HL-60/S4 treated with phorbol 12-myristate 13-acetate at 8.2 ng/mL for 4 days and 3 days (cell line): ENCODE results near the gene MMP20.
"Not testable (repeated sequence)": the region's sequence is repeated elsewhere in the genome, so short reads cannot be mapped to it uniquely, and the experiment has no call there.

ENCODE experiments used
- in situ Hi-C: fragments of 300-500 bp; cut with MboI; formaldehyde crosslinking; loops from 2 replicates; pipeline ENCODE4 v1.15.0; 2022; ENCODE audit warnings: low sequenced_read_pairs

Gene MMP20, protein sequence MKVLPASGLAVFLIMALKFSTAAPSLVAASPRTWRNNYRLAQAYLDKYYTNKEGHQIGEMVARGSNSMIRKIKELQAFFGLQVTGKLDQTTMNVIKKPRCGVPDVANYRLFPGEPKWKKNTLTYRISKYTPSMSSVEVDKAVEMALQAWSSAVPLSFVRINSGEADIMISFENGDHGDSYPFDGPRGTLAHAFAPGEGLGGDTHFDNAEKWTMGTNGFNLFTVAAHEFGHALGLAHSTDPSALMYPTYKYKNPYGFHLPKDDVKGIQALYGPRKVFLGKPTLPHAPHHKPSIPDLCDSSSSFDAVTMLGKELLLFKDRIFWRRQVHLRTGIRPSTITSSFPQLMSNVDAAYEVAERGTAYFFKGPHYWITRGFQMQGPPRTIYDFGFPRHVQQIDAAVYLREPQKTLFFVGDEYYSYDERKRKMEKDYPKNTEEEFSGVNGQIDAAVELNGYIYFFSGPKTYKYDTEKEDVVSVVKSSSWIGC

DNA sequence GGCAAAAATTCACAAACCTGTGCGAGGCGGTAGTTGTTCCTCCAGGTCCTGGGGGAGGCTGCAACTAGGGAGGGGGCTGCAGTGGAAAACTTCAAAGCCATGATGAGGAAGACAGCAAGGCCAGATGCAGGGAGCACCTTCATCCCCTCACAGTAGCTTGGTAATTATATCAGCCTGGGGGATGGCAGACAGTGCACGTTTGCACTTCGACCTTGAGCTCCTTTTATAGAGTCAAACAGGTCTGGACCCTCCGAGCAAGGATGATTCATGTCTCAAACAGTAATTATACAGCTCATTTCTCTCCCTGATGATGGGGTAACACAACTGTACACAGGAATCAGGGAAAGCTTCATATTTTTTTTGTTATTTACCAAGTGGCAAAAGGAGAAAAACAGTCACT, at the start of gene MMP20:
MMP20 (minus strand) TSS at position 156 of the 400 bp plus-strand sequence; CDS start at position 143, 13 bp downstream.
- in situ Hi-C loops = no loop called here

DNA sequence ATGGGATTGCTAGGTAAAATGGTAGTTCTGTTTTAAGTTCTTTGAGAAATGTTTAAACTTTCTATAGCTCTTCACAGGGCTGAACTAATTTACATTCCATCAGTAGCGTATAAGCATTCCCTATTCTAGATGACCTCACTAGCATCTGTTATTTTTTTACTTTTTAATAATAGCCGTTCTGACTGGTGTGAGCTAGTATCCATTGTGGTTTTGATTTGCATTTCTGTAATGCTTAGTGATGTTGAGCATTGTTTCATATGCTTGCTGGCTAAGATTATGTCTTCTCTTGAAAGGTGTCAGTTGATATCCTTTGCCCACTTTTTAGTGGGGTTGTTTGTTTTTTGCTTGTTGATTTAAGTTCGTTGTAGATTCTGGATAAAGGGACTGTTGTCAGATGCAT, 44.5 kb upstream of the MMP20 start:
- in situ Hi-C loops = no loop called here

DNA sequence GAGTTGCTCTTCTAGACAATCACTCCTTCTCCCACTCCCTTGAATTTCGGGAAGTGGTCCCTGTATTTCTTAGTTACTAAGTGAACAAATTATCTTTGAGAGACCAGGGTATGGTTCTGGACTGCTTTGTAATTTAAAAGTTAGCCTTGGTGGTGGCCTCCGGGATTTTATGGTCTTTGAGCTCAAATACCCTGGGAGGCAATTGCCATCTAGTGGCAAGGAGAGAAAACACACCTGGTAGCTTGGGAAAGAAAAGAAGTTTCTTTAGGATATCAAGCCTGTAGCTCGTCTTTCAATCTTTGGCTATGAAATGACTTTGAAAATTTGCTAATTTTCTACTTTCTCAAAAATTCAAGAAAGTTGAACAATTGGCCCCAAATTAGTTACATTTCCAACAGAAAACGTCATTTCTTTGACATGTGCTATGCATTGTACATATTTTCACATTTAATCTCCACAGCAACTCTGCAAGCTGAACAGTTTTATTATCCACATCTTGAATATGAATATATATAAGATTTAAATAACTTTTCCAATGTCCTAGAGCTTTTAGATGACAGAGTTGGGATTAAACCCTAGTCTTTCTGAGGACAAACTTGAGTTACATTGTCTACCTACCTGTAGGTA, 41.3 kb upstream of the MMP20 start:
- in situ Hi-C loops = no loop called here

DNA sequence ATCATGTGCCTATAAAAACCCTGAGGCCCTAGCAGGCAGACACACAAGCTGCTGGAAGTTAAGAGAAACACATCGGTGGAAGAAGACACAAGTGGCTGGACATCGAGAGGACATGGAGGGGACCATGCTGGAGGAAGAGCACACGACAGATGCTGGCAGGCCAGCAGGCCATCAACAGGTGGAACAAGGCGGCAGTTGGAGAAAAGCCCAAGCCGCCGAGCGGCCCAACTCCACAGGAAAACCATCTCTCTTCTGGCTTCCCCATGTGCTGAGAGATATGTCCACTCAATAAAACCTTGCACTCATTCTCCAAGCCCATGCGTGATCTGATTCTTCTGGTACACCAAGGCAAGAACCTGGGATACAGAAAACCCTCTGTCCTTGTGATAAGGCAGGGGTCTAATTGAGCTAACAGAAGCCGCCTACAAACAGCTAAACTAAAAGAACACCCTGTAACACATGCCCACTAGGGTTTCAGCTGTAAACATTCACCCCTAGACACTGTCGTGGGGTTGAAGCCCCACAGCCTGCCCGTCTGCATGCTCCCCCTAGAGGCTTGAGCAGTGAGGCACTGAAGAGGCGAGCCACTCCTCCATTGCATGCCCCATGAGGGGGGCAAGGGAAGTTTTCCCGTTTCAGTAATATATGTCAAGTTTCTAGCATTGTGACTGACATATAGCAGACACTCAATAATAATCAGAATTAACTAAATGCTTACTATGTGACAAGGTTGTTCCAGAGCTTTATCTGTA, 39.0 kb upstream of the MMP20 start:
- in situ Hi-C loops = no loop called here

- in situ Hi-C loops = no loop called here
Observed at GRCh38 chr11:102662607-102663006, 37.5 kb upstream of the MMP20 start.

DNA sequence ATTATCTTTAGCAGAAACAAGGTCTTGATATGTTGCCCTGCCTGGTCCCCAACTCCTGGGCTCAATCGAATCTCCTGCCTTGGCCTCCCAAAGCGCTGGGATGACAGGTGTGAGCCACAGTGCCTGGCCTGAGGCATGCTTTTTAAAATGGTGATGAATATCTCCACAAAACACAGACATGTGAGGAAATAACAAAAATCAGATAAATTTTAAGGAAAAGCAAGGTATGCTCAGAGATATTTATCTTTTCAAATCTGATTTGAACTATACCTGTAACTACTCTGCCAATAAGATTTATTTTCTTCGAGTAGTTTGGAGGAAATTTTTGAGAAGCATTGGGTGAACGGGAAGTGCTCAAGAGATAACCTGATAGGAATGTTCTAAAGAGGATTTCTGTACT, 35.9 kb upstream of the MMP20 start:
- in situ Hi-C loops = no loop called here

DNA sequence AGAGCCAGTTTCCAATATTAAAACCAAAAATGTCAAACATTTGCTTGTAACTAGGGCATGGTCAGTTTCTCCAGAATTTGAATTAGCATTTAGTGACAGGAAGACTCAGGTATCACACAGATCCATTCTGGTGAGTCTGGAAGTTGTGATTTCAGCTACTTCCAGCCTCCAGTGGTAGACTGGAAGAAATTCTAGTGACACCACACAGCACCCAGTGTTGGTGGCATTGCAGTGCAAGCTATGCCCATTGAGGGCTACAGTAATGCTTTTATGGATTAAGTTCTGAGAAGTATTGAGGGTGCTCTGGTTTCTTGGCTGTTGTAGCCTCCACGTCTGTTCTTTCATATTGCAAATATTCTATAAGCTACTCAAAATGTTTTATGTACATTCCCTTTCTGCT, 31.4 kb upstream of the MMP20 start:
- in situ Hi-C loops = no loop called here

DNA sequence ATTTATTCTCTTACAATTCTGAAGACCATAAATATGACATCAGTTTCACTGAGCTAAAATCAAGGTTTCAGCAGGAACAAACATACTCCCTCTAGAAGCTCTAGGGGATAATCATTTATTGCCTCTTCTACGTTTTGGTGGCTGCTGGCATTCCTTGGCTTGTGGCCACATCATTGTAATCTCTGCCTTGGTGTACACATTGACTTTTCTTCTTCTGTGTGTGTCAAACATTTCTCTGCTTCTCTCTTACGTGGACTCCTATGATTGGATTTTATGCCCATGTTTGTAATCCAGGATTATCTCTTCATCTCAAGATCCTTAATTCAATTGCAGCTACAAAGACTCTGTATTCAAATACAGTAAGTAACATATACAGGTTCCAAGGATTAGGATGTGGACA, 30.4 kb upstream of the MMP20 start:
- in situ Hi-C loops = no loop called here

DNA sequence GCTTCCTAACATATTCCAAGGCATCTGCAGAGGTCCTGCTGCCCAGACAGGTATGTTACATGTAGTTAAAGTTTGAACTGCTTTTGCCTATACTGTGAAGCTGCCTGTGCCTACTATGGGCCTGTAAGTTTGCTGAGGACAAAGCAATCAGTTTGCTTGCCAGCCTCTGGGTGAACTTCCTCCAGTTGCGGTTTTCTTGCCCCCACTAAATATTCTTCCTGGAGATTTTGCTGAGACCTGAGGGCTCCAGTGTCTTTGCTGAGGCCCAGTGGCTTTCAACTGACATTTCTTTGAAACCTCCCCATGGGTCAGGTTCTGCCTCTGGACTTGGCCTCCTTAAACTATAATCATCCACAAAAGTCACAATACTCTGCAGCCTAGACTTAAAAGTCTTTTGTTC, 29.6 kb upstream of the MMP20 start:
- in situ Hi-C loops = no loop called here

GRCh38 chr11:102653744-102654291, 28.7 kb upstream of the MMP20 start:
- in situ Hi-C loops = no loop called here

DNA sequence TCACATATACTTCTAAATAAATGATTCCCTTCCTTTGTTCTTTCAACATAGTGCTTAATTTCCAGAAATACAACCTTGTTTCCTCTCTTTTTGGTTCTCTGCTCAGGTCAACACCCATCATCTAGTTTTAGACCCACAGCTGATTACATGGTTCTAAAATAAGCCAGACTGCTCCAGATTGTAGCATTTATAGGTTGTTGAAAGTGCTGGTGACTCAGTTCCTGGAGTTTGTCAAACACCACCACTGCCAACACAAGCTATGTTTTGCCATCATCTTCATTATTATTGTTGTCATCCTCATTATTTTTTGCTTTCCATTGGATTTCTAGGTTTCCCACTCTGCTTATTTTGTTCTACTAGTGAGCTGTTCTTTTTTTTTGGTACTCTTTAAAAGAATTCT, 22.3 kb upstream of the MMP20 start:
- in situ Hi-C loops = no loop called here

DNA sequence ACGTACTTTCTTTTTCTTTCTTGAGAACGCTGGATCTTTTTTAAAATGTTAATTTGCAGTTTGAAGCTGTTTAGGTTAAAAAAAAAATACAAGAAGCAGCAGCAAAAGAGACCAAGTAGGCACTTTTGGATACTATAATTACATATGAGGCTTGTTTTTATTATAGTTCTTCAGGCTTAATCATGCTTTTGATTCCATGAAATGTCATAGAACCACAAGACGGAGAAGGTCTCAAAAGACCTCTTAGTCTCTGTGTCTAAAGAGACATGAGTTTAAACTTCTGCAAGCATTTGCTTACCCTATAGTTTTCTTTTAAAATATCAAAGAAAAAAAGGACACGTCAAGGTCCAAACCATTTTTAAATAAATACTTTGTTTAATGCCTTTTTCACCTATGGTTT, 18.8 kb upstream of the MMP20 start:
- in situ Hi-C loops = no loop called here

DNA sequence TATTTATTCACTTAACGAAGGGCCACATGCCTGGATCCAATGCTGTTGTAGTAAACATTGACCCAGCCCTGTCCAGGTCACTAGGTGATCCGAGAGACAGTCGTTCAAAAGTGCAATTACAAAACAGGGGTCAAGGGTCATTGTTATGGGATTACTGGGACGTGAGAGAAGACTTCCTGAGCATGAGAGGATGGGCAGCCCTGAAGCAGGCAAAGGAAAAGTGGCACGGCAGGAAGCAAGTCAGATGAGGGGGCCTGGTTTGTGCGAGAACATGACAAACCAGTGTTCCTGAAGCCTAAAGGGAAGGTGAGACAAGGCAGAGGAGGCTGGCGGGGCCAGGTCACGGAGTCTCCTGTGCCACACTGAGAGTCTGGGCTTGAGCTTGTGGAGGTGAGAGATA, 15.8 kb upstream of the MMP20 start:
- in situ Hi-C loops = no loop called here

GRCh38 chr11:102639656-102640055, 14.5 kb upstream of the MMP20 start:
- in situ Hi-C loops = no loop called here

GRCh38 chr11:102637731-102638130, 12.6 kb upstream of the MMP20 start:
- in situ Hi-C loops = no loop called here

DNA sequence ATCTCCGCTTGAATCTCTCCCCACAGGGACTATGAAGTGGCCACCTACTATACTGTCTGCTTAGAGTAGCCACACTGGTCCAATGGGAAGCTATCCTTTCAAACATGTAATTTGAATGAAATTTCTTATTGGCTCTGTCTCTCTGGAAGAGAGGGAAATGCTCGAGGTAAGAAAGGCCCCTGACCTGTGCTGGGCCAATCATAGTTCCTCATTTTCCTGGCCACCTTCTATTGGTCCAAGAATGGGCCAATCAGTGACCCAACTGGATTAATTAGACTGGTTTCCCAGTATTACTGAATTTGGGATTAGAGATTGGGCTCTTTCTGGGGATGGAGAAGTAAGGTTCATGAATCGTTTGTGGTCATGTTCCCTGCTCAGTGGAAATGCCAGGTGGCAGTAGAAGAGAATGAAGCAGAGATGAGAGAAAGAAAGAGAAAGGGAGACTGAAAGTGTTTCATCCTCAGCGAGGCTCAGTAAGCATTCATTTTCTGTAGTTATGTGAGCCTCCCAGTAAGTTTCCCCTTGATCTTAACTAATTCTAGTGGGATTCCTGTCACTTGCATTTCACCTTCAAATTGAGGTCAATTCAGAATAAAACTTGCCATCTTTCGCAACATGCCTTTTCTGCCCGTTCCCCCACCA, 8.4 kb upstream of the MMP20 start:
- in situ Hi-C loops = no loop called here

GRCh38 chr11:102632026-102632425, 6.9 kb upstream of the MMP20 start:
- in situ Hi-C loops = no loop called here

DNA sequence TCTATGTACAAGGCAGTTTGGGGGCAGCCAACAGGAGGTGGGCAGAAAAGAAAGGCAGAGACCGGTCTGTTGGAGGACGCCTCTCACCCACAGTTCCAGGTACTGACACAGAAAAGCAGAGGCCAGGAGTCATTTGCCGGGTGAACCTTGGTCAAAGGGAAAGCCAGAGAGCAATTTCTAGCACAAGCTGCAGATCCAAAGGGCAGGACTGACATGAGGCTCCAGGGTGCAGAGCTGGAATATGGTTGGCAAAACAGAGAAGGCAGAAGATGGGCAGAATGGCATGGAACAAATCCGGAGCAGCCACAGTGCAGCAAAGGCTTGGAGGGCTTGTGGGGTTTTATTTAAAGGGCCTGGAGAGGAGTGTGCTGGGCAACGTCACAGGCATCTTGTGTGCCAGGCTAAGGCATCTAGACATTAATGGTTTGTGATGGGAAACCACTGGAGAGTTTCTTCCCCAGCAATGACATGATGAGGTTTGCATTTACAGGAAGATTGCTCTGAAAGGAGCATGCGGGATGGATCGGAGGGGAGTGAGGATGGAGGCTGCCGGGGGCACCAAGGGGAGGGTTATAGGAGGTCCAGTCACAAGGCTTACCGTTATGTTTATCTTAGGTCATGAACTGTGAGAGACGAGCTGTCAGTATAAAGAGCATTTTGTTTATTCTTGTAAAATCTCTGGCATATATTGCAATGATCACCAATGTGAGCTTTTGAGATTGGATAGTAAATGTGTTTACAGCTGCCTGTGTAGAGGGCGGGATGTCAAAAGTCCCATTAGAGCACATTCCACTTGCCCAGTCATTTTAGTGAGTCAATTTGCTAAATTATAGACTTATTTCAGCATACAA, 5.7 kb upstream of the MMP20 start:
- in situ Hi-C loops = no loop called here

DNA sequence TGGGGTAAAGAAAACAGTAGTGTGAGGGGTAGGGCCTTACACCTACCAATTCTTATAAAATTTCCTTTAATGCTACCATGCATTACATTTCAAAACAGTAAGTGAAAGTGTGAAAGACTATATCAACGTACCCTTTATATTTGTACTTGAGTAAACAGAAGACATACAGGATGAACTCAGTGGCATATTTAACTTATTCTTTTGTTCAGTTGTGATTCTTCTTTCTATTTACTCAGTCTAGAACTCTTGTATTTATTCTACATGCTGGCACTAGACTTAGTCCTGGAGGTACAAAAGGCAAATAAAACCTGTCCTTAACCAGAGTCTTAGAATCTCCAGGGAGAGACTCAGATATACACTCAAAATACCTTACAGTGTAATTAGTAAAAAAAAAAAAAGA, 4.8 kb upstream of the MMP20 start:
- in situ Hi-C loops = not testable (repeated sequence)

DNA sequence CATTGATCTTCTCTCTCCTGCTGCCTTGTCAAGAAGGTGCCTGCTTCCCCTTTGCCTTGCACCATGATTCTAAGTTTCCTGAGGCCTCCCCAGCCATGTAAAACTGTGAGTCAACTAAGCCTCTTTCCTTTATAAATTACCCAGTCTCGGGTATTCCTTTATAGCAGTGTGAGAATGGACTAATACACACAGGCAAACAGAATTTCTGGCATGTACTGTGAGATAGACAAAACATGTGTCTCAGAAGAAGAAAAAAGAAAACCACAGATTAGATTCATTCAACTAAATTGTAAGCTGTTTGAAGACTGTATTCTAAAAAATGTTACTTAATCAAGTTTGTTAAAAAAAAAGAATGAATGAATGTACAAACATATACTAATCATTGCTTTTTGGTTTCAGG, 1.5 kb upstream of the MMP20 start:
- in situ Hi-C loops = no loop called here
